ENCODE results near the gene RPS6KA5. TPM values are rescaled to one million over a fixed set of nuclear protein-coding genes. Genes with fewer than 3 reads are reported as not detected.
"Not testable (repeated sequence)": the region's sequence is repeated elsewhere in the genome, so short reads cannot be mapped to it uniquely, and the experiment has no call there.

RPS6KA5 gene
- total RNA-seq, 4 donors from 2014 or later: 8.2 to 13.6 (median 10.2) TPM

DNA sequence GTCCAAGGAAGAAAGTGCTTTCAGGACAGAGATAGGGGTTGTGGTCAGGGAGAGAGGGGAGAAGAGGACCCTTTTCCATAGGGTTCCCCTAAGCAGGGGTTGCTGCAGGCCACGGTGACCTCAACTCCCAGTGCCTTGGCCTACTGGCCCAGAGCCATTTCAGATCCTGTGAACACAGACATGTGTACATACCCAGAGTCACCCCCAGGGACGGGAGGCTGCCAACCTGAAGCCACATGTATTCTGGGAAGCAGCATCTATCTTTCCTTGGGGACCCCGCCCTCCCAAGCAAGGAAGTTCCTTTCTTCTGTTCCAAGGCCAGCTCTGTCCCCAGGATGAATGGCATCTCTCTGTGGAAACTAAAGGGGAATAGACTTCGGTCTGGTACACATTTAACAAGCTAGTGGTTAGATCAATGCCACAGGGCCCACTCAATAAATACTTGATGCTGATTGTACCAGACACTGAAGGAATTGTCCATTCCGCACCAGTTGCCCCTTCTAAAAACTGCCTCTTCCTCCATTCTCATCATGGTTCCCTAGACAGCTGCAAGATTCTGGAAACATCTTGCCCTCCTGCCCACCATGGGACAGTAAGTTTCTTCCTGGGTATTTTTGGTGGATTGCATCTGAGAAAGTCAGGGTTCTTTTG lies 28.3 kb upstream of the RPS6KA5 start:
- H3K4me3 ChIP-seq (ENCODE audit: low read depth, poor library complexity, severe bottlenecking): no peak overlapping the region
- WGBS, 2 donors: 78 to 79% methylated on average over 5 of the region's 5 CpGs
- intact Hi-C loops (cut with DNase I; ENCODE audit: low total_unique reads): no loop called here
- no peak for DNase-seq (ENCODE audit: low spot score in 2 of 2)
- no peak for TF ChIP-seq POLR2A (IDR thresholded peaks at IDR 0.05)
- TF ChIP-seq, protein P1, sequence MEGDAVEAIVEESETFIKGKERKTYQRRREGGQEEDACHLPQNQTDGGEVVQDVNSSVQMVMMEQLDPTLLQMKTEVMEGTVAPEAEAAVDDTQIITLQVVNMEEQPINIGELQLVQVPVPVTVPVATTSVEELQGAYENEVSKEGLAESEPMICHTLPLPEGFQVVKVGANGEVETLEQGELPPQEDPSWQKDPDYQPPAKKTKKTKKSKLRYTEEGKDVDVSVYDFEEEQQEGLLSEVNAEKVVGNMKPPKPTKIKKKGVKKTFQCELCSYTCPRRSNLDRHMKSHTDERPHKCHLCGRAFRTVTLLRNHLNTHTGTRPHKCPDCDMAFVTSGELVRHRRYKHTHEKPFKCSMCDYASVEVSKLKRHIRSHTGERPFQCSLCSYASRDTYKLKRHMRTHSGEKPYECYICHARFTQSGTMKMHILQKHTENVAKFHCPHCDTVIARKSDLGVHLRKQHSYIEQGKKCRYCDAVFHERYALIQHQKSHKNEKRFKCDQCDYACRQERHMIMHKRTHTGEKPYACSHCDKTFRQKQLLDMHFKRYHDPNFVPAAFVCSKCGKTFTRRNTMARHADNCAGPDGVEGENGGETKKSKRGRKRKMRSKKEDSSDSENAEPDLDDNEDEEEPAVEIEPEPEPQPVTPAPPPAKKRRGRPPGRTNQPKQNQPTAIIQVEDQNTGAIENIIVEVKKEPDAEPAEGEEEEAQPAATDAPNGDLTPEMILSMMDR (IDR thresholded peaks at IDR 0.05): no peak

DNA sequence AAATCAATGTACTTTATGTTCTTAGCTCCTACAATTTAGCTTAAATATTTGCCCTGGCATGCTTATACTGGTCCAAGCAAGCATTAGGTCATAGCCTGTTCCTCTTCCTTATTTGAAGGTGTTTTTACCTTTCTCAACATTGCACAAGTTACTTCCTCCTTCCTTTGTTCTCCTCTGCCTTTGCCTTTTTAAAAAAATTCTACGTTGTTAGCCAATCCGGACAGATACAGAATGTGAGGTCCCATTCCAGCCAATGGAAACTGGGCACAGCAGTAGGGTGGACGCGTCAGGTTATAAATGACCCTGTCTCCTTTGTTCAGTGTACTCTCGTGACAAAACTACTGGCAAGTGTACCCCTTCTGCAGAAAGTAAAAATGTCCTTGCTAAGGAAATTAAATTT lies 27.0 kb upstream of the RPS6KA5 start:
- 54 to 62% methylated on average over 5 of the region's 5 CpGs for WGBS, 2 donors
- DNase-seq (ENCODE audit: low spot score in 2 of 2); intact Hi-C loops (cut with DNase I; ENCODE audit: low total_unique reads); H3K4me3 ChIP-seq (ENCODE audit: low read depth, poor library complexity, severe bottlenecking): not testable (repeated sequence)

GRCh38 chr14:91084516-91084915 lies 24.1 kb upstream of the RPS6KA5 start:
- 64 to 85% methylated on average over 2 of the region's 2 CpGs for WGBS, 2 donors
- TF ChIP-seq POLR2A (IDR thresholded peaks at IDR 0.05): no peak
- TF ChIP-seq, protein P1 (IDR thresholded peaks at IDR 0.05): no peak
- intact Hi-C loops (cut with DNase I; ENCODE audit: low total_unique reads): no loop called here
- no peak for DNase-seq (ENCODE audit: low spot score in 2 of 2)
- no peak overlapping the region for H3K4me3 ChIP-seq (ENCODE audit: low read depth, poor library complexity, severe bottlenecking)

- intact Hi-C loops (cut with DNase I; ENCODE audit: low total_unique reads): no loop called here
- whole genome bisulfite sequencing, 2 donors: 94 to 97% methylated on average over 3 of the region's 3 CpGs
Observed at GRCh38 chr14:91082282-91082681, 21.8 kb upstream of the RPS6KA5 start.

GRCh38 chr14:91080071-91080470 lies 19.6 kb upstream of the RPS6KA5 start:
- 94 to 96% methylated on average over 6 of the region's 6 CpGs for WGBS, 2 donors
- DNase-seq (ENCODE audit: low spot score in 2 of 2): no peak
- intact Hi-C loops (cut with DNase I; ENCODE audit: low total_unique reads): no loop called here
- H3K4me3 ChIP-seq (ENCODE audit: low read depth, poor library complexity, severe bottlenecking): no peak overlapping the region
- TF ChIP-seq, protein P1 (IDR thresholded peaks at IDR 0.05): no peak
- TF ChIP-seq POLR2A (IDR thresholded peaks at IDR 0.05): no peak

More at GRCh38 chr14:91082282-91082681, 21.8 kb upstream of the RPS6KA5 start:
- DNase-seq (ENCODE audit: low spot score in 2 of 2): no peak
- TF ChIP-seq, protein P1 (IDR thresholded peaks at IDR 0.05): no peak
- no peak overlapping the region for H3K4me3 ChIP-seq (ENCODE audit: low read depth, poor library complexity, severe bottlenecking)

GRCh38 chr14:91078095-91078737 lies 17.8 kb upstream of the RPS6KA5 start:
- TF ChIP-seq, protein P1 (IDR thresholded peaks at IDR 0.05): no peak
- TF ChIP-seq POLR2A (IDR thresholded peaks at IDR 0.05): no peak
- 80 to 81% methylated on average over 9 of the region's 9 CpGs for WGBS, 2 donors
- intact Hi-C loops (cut with DNase I; ENCODE audit: low total_unique reads): no loop called here
- DNase-seq (ENCODE audit: low spot score in 2 of 2): peak in 1 of 2 donors; percentile 26
- no peak overlapping the region for H3K4me3 ChIP-seq (ENCODE audit: low read depth, poor library complexity, severe bottlenecking)
